Caco-2 (cell line): Measurements from ENCODE around the gene MVB12A. TPM values are rescaled to one million over a fixed set of nuclear protein-coding genes. Genes with fewer than 3 reads are reported as not detected.

Experiments
- BruUV-seq: library from RNA; stranded (reverse); fragments of 400-500 nt; replicated peaks from 2 replicates; lab custom pipeline; 2021; lab: Mats Ljungman, UMichigan
- CTCF ChIA-PET: fragments of 300-600 bp; sonication (Branson Sonifier 250); formaldehyde crosslinking; loops from one replicate; lab custom pipeline; 2022; ENCODE audit warnings: antibody characterized with exemption; lab: Charles Lee
- POLR2A ChIA-PET: fragments of 300-600 bp; sonication (Branson Sonifier 250); formaldehyde crosslinking; loops from one replicate; lab custom pipeline; 2022; ENCODE audit warnings: antibody characterized with exemption; lab: Charles Lee
- DNase-seq, 2 experiments: peaks; one replicate each; pipeline versions ENCODE4 v3.0.0 to v3.0.0-alpha.2; 2020 to 2022
- H3K27me3 ChIP-seq: replicated peaks from 2 replicates; pipeline ENCODE4 v1.6.0; 2011; ENCODE audit warnings: low read length; ENCODE audit not compliant: control insufficient read depth, insufficient read depth
- H3K36me3 ChIP-seq: 2 replicates; pipeline ENCODE4 v1.5.1; 2011; ENCODE audit warnings: low read length; ENCODE audit not compliant: control insufficient read depth, insufficient read depth
- H3K4me1 ChIP-seq: fragments of 250-450 bp; sonication (Bioruptor Pico); 2 replicates; pipeline ENCODE4 v1.5.1; 2020; ENCODE audit warnings: mild to moderate bottlenecking
- H3K4me3 ChIP-seq: 2 replicates; pipeline ENCODE4 v1.5.1; 2011; ENCODE audit warnings: low read depth, mild to moderate bottlenecking, control low read depth, low read length
- H3K9me3 ChIP-seq: fragments of 250-450 bp; sonication (Bioruptor Pico); 2 replicates; pipeline ENCODE4 v1.5.1; 2020; ENCODE audit warnings: mild to moderate bottlenecking, moderate library complexity
- H3K27ac Mint-ChIP-seq: one replicate; pipeline ENCODE4 v1.8.0; 2022; ENCODE audit warnings: mixed read lengths; ENCODE audit not compliant: unreplicated experiment
- H3K27me3 Mint-ChIP-seq: one replicate; pipeline ENCODE4 v1.8.0; 2022; ENCODE audit warnings: mixed read lengths; ENCODE audit not compliant: insufficient read depth, unreplicated experiment
- H3K36me3 Mint-ChIP-seq: one replicate; pipeline ENCODE4 v1.8.0; 2022; ENCODE audit warnings: mild to moderate bottlenecking, mixed read lengths; ENCODE audit not compliant: insufficient read depth, unreplicated experiment
- H3K4me1 Mint-ChIP-seq: one replicate; pipeline ENCODE4 v1.8.0; 2022; ENCODE audit warnings: low read depth, mixed read lengths; ENCODE audit not compliant: unreplicated experiment
- H3K4me3 Mint-ChIP-seq: one replicate; pipeline ENCODE4 v1.8.0; 2022; ENCODE audit warnings: mild to moderate bottlenecking, moderate library complexity, mixed read lengths; ENCODE audit not compliant: unreplicated experiment
- H3K9me3 Mint-ChIP-seq: one replicate; pipeline ENCODE4 v1.8.0; 2022; ENCODE audit warnings: mixed read lengths; ENCODE audit not compliant: unreplicated experiment
- intact Hi-C: fragments of 100-400 bp; cut with micrococcal nuclease; formaldehyde crosslinking; loops from one replicate; pipeline ENCODE4 v1.10.0; 2022; ENCODE audit not compliant: unreplicated experiment
- total RNA-seq: library from RNA; stranded (reverse); gene quantifications from 2 replicates; pipeline ENCODE4 v1.2.3, GENCODE V29; 2022
- TF ChIP-seq, protein P1 (sequence below), 2 experiments: fragments of 200-600 bp in 1 of 2; IDR thresholded peaks; 1 replicate in 1 of 2; 2 replicates in 1 of 2; pipeline versions ENCODE4 v1.5.1 to v1.8.0; 2011 to 2022; ENCODE audit warnings: antibody characterized with exemption in 1 of 2, control low read depth in 1 of 2, inconsistent platforms in 1 of 2, low read depth in 1 of 2, low read length in 1 of 2, mild to moderate bottlenecking in 1 of 2, moderate library complexity in 1 of 2; ENCODE audit not compliant: insufficient read depth in 1 of 2, severe bottlenecking in 1 of 2, unreplicated experiment in 1 of 2

MVB12A gene
- total RNA-seq, 1 experiment from 2014 or later = 36.7 TPM

GRCh38 chr19:17469481-17470067 lies 49.7 kb downstream of the MVB12A start:
- Histone ChIP-seq H3K9me3 (no peaks in the 10 kb centered on the region), H3K4me3 (peak overlapping the region; percentile 91), H3K4me1 (peaks cover 4% of the 10 kb centered on the region; the same call in 1 of the 2 replicates), H3K36me3 (no peaks in the 10 kb centered on the region), H3K27me3 (no peaks in the 10 kb centered on the region; the same call in 1 of the 2 replicates)
- TF ChIP-seq, protein P1, sequence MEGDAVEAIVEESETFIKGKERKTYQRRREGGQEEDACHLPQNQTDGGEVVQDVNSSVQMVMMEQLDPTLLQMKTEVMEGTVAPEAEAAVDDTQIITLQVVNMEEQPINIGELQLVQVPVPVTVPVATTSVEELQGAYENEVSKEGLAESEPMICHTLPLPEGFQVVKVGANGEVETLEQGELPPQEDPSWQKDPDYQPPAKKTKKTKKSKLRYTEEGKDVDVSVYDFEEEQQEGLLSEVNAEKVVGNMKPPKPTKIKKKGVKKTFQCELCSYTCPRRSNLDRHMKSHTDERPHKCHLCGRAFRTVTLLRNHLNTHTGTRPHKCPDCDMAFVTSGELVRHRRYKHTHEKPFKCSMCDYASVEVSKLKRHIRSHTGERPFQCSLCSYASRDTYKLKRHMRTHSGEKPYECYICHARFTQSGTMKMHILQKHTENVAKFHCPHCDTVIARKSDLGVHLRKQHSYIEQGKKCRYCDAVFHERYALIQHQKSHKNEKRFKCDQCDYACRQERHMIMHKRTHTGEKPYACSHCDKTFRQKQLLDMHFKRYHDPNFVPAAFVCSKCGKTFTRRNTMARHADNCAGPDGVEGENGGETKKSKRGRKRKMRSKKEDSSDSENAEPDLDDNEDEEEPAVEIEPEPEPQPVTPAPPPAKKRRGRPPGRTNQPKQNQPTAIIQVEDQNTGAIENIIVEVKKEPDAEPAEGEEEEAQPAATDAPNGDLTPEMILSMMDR (IDR thresholded peaks at IDR 0.05; ENCODE audit: insufficient read depth in 1 of 2, low read depth in 1 of 2, low read length in 1 of 2, severe bottlenecking in 1 of 2, unreplicated experiment in 1 of 2) = no peak
- ChIA-PET POLR2A (no interaction called here), CTCF (interaction anchor here (0.6 kb wide), 1 partner anchor 42 kb away, joined by 3 read pairs; the partner anchor contains the start of gene PGLS)
- intact Hi-C loops = loop anchor here (1.0 to 5.0 kb wide), 4 partner anchors 16 to 137 kb away; partner anchors contain the start of gene PGLS
- H3K4me1 Mint-ChIP-seq = peaks cover 9% of the 10 kb centered on the region
- BruUV-seq = no TSS peak
- H3K27me3 Mint-ChIP-seq = no peaks in the 10 kb centered on the region
- H3K9me3 Mint-ChIP-seq = no peaks in the 10 kb centered on the region
- H3K4me3 Mint-ChIP-seq = peak overlapping the region; percentile 87
- DNase-seq = peak; percentile 93 to 97
- H3K36me3 Mint-ChIP-seq = peaks cover 13% of the 10 kb centered on the region
- peak overlapping the region; percentile 74 for H3K27ac Mint-ChIP-seq

GRCh38 chr19:17470068-17470841 lies 50.4 kb downstream of the MVB12A start, which contains the start of gene SLC27A1:
Gene SLC27A1, plus strand, starts transcription at chr19:17470524. Its CDS starts 17 bp downstream, at chr19:17470541.
- POLR2A ChIA-PET = no interaction called here
- intact Hi-C loops = loop anchor here (1.0 kb wide), 1 partner anchor 41 kb away; the partner anchor contains the start of gene PGLS
- Mint-ChIP-seq H3K9me3 (no peaks in the 10 kb centered on the region), H3K36me3 (peaks cover 13% of the 10 kb centered on the region), H3K4me3 (peak within 1 kb of the TSS; percentile 87), H3K27ac (peak within 1 kb of the TSS; percentile 74), H3K27me3 (no peaks in the 10 kb centered on the region), H3K4me1 (peaks cover 9% of the 10 kb centered on the region)
- no TSS peak for BruUV-seq
- Histone ChIP-seq H3K9me3 (no peaks in the 10 kb centered on the region), H3K4me3 (peak within 1 kb of the TSS; percentile 91), H3K36me3 (no peaks in the 10 kb centered on the region), H3K27me3 (no peaks in the 10 kb centered on the region; the same call in 1 of the 2 replicates), H3K4me1 (peaks cover 4% of the 10 kb centered on the region; the same call in 1 of the 2 replicates)
- CTCF ChIA-PET = interaction anchor here (1.7 kb wide), 1 partner anchor 136 kb away, joined by 4 read pairs; no protein-coding TSS in a partner anchor
- TF ChIP-seq, protein P1 (IDR thresholded peaks at IDR 0.05; ENCODE audit: insufficient read depth in 1 of 2, low read depth in 1 of 2, low read length in 1 of 2, severe bottlenecking in 1 of 2, unreplicated experiment in 1 of 2) = no peak
- DNase-seq = peak; percentile 98
